Thyroid gland (tissue), 4 donors: ENCODE results near the gene ACVR1. TPM values are rescaled to one million over a fixed set of nuclear protein-coding genes. Genes with fewer than 3 reads are reported as not detected.

Experiments used
- DNase-seq, 2 donors: peaks; one replicate each; pipeline ENCODE4 v3.0.0-alpha.2; 2019
- H3K27ac ChIP-seq, 3 donors: fragments of 200-600 bp; sonication (generic); 1 replicate in 2 of 3; 2 replicates in 1 of 3; pipeline ENCODE4 v1.5.1; 2016 to 2019; ENCODE audit warnings: mild to moderate bottlenecking in 1 of 3, moderate library complexity in 1 of 3
- H3K27me3 ChIP-seq: fragments of 200-600 bp; sonication (generic); one replicate; pipeline ENCODE4 v1.5.1; 2019
- H3K36me3 ChIP-seq, 2 donors: fragments of 200-600 bp; sonication (generic); one replicate each; pipeline ENCODE4 v1.5.1; 2016 to 2019
- H3K4me1 ChIP-seq, 2 donors: fragments of 200-600 bp; sonication (generic); one replicate each; pipeline ENCODE4 v1.5.1; 2017 to 2019
- H3K4me3 ChIP-seq, 3 donors: fragments of 200-600 bp; sonication (generic); replicated peaks in 1 of 3; 1 replicate in 2 of 3; 2 replicates in 1 of 3; pipeline ENCODE4 v1.5.1; 2016; ENCODE audit warnings: mild to moderate bottlenecking in 1 of 3
- H3K9me3 ChIP-seq: fragments of 200-600 bp; sonication (generic); one replicate; pipeline ENCODE4 v1.5.1; 2017
- POLR2A ChIP-seq, 2 donors: fragments of 450-650 bp; IDR thresholded peaks; one replicate each; pipeline ENCODE4 v1.6.1; 2017; ENCODE audit warnings: antibody characterized with exemption in 2 of 2, mild to moderate bottlenecking in 2 of 2, moderate library complexity in 1 of 2
- WGBS, 2 donors: methylation state at CpG; one replicate each; pipeline ENCODE4 v1.1.5; 2017; 5-methylcytosine and 5-hydroxymethylcytosine counted together
- intact Hi-C: fragments of 100-400 bp; cut with DNase I; formaldehyde crosslinking; loops from one replicate; pipeline ENCODE4 v1.15.1; 2023
- total RNA-seq, 4 donors: library from RNA; depleted of rRNA; stranded (reverse); fragments of >200 nt; gene quantifications; one replicate each; pipeline ENCODE4 v1.2.3, GENCODE V29; 2016
- TF ChIP-seq, protein P1 (sequence below), 6 experiments: fragments of 200-600 bp in 3 of 6; fragments of 450-650 bp in 3 of 6; sonication (generic) in 3 of 6; IDR thresholded peaks; one replicate each; pipeline ENCODE4 v1.5.1; 2016 to 2019; ENCODE audit warnings: antibody characterized with exemption in 6 of 6, mild to moderate bottlenecking in 2 of 6, inconsistent platforms in 1 of 6, moderate library complexity in 1 of 6

Gene ACVR1
- total RNA-seq, 4 donors from 2014 or later = 42.7 to 55.8 (median 46.3) TPM

DNA sequence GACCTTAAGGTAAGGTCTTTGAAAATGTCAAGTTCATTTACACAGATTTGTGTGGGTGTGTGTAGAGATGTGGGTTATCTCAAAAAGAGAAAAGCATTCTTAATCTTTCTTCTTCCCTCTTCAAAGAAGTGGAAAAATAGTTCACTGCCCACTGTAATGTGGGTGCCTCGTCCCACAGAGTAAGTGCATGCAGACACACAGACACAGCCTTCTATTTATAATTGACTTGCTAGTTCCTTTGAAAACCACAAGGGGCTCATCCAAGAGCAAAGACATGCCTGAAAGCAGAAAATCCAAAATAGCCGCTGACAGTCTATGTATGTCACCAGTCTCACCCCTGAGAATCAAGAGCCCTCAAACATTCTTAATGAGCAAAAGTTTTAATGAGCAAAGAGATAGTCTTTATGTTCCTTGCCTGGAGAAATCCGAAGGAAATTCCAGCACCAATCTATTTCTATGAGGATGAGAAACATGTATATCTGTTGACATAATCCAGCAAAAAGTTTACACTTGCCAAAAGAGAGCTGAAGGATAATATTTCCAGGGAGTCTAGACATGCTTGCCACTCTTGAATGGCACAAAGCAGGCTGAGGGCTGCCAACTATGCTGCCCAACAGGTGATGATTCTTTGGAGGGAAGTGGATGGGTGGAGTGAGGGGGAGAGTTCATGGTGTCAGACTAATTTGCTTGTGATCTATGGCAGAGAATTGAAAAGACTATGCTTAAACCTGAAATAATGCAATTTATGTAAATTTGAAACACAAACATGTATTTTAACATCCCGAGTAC lies 93.9 kb downstream of the ACVR1 start:
- DNase-seq = peak; percentile 54 to 65
- Histone ChIP-seq H3K36me3 (no peaks in the 10 kb centered on the region), H3K4me3 (no peak overlapping the region), H3K4me1 (peaks cover 45 to 54% of the 10 kb centered on the region in 2 donors), H3K27me3 (no peaks in the 10 kb centered on the region), H3K9me3 (no peaks in the 10 kb centered on the region), H3K27ac (peak overlapping the region; percentile 1 to 61 (median 30))
- intact Hi-C loops = loop anchor here (5.0 kb wide), 1 partner anchor 95 kb away; the partner anchor contains the start of gene ACVR1
- TF ChIP-seq, protein P1, sequence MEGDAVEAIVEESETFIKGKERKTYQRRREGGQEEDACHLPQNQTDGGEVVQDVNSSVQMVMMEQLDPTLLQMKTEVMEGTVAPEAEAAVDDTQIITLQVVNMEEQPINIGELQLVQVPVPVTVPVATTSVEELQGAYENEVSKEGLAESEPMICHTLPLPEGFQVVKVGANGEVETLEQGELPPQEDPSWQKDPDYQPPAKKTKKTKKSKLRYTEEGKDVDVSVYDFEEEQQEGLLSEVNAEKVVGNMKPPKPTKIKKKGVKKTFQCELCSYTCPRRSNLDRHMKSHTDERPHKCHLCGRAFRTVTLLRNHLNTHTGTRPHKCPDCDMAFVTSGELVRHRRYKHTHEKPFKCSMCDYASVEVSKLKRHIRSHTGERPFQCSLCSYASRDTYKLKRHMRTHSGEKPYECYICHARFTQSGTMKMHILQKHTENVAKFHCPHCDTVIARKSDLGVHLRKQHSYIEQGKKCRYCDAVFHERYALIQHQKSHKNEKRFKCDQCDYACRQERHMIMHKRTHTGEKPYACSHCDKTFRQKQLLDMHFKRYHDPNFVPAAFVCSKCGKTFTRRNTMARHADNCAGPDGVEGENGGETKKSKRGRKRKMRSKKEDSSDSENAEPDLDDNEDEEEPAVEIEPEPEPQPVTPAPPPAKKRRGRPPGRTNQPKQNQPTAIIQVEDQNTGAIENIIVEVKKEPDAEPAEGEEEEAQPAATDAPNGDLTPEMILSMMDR (IDR thresholded peaks at IDR 0.05) = peak in 3 of 6 experiments; percentile 36 to 43 (median 41)
- no peak for TF ChIP-seq POLR2A (IDR thresholded peaks at IDR 0.05)
- WGBS, 2 donors = 70 to 74% methylated on average over 4 of the region's 4 CpGs

DNA sequence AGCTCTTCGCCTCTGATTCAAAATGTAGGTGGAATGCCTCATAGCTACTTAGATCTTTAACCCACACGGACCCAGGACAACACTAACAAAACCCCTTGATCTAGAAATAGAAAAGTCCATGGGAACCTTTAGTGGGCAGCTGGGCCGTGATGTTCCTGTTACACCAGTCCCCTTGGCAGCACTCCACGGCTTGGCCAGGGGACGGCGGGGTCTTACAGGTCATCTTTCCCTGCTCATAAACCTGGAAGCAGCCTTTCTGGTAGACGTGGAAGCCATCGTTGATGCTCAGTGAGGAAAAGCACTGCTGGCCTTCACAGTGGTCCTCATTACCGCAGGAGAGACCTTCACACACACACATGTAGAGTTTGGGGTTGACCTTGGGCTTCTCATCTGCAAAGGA lies 95.9 kb downstream of the ACVR1 start:
- TF ChIP-seq POLR2A (IDR thresholded peaks at IDR 0.05) = no peak
- TF ChIP-seq, protein P1 (IDR thresholded peaks at IDR 0.05) = no peak
- Histone ChIP-seq H3K4me3 (no peak overlapping the region), H3K36me3 (no peaks in the 10 kb centered on the region), H3K27me3 (no peaks in the 10 kb centered on the region), H3K27ac (no peak overlapping the region), H3K9me3 (no peaks in the 10 kb centered on the region), H3K4me1 (peaks cover 26 to 33% of the 10 kb centered on the region in 2 donors)
- WGBS, 2 donors = 85% methylated on average over 9 of the region's 9 CpGs
- no peak for DNase-seq
- intact Hi-C loops = loop anchor here (5.0 kb wide), 1 partner anchor 97 kb away; the partner anchor contains the start of gene ACVR1

DNA sequence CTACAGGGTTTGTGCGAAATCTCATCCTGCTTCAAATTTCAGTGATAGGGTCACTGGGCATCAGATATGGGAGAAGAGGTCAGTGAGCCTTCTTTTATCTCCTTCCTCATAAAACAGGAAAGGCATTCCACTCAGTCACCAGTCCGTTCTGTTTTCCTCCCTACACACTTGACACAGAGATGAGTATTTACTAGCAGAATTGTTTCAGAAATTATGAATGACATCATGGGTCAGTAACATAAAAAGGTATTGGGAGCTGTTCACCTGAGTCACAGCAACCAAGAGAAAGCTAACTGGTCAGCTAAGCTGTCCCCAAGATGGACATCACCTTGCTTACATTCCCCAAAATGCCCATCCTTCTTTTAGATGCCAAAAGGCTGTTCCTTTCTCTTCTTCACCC lies 96.3 kb downstream of the ACVR1 start:
- no peak for DNase-seq
- intact Hi-C loops = loop anchor here (2.0 to 5.0 kb wide), 2 partner anchors 98 to 229 kb away; partner anchors contain the start of gene ACVR1
- H3K4me3 ChIP-seq = no peak overlapping the region
- peaks cover 0 to 2% of the 10 kb centered on the region in 2 donors for H3K36me3 ChIP-seq
- H3K9me3 ChIP-seq = no peaks in the 10 kb centered on the region
- no peaks in the 10 kb centered on the region for H3K27me3 ChIP-seq
- no peak overlapping the region for H3K27ac ChIP-seq
- 35 to 38% methylated on average over 2 of the region's 2 CpGs for WGBS, 2 donors
- peaks cover 22 to 29% of the 10 kb centered on the region in 2 donors for H3K4me1 ChIP-seq
- TF ChIP-seq POLR2A (IDR thresholded peaks at IDR 0.05) = no peak
- TF ChIP-seq, protein P1 (IDR thresholded peaks at IDR 0.05) = no peak

DNA sequence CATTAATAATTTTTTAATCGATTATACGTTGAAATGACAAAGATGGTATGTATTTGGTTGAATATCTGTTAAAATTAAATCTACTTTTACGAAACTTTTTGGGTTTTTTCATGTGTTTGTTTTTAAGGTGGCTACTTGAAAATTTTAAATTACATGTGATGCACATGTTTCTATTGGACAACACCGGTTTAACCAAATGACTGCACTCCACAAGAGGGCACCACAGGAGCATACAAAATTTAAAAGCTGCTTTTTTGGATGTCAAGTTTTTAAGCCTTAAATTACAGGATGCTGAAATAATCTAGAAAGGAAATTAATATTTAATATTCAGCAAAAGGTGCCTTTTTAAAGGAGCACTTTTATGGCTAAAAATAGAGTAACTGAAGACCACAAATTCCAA lies 98.7 kb downstream of the ACVR1 start:
- peaks cover 5 to 7% of the 10 kb centered on the region in 2 donors for H3K4me1 ChIP-seq
- no peaks in the 10 kb centered on the region for H3K27me3 ChIP-seq
- peak; percentile 60 to 63 for DNase-seq
- no peak overlapping the region for H3K4me3 ChIP-seq
- H3K36me3 ChIP-seq = peaks cover 0 to 7% of the 10 kb centered on the region in 2 donors
- H3K9me3 ChIP-seq = no peaks in the 10 kb centered on the region
- 70 to 73% methylated on average over 4 of the region's 4 CpGs for WGBS, 2 donors
- intact Hi-C loops = no loop called here
- no peak for TF ChIP-seq POLR2A (IDR thresholded peaks at IDR 0.05)
- TF ChIP-seq, protein P1 (IDR thresholded peaks at IDR 0.05) = peak in 5 of 6 experiments; percentile 36 to 80 (median 66)
- H3K27ac ChIP-seq = no peak overlapping the region

DNA sequence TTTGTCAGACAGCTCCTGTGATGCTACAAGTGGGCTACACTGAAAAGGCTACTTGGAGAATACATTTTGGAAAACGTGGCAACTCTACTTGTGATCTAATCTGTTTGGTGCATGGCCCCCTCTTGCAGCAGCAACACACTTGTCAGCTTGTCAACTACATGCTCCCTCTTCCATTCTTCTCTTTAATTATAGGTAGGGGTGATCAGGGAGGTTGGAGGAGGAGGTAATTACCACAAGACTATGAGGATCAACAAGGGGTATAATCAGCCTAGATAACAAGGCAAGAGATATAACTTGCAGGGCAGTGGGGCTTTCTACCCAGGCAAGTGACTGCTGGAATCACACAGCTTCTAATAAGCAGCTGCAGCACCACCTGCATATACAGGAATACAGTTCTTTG lies 104.9 kb downstream of the ACVR1 start:
- Histone ChIP-seq H3K27ac (no peak overlapping the region), H3K4me1 (no peaks in the 10 kb centered on the region), H3K9me3 (no peaks in the 10 kb centered on the region), H3K4me3 (no peak overlapping the region), H3K27me3 (no peaks in the 10 kb centered on the region), H3K36me3 (peaks cover 16 to 17% of the 10 kb centered on the region in 2 donors)
- no peak for TF ChIP-seq POLR2A (IDR thresholded peaks at IDR 0.05)
- TF ChIP-seq, protein P1 (IDR thresholded peaks at IDR 0.05) = no peak
- intact Hi-C loops = no loop called here
- WGBS, 2 donors = 67 to 72% methylated on average over 1 of the region's 1 CpG
- no peak for DNase-seq
